Measurements from ENCODE around the gene CEP162.
"Not testable (repeated sequence)": the region's sequence is repeated elsewhere in the genome, so short reads cannot be mapped to it uniquely, and the experiment has no call there.

The CEP162 gene

GRCh38 chr6:84089081-84089480 is 138.4 kb downstream of the CEP162 start:
- Histone ChIP-seq H3K27ac (ENCODE audit: low read length) (no peak overlapping the region), H3K4me3 (ENCODE audit: low read length in 2 of 2) (no peak overlapping the region), H3K9ac (ENCODE audit: low read length in 2 of 2) (no peak overlapping the region), H3K4me1 (ENCODE audit: control insufficient read depth, insufficient read depth, low read length) (no peaks in the 10 kb centered on the region), H3K36me3 (ENCODE audit: control insufficient read depth in 2 of 2, insufficient read depth in 2 of 2, low read length in 2 of 2) (no peaks in the 10 kb centered on the region), H3K9me3 (ENCODE audit: control insufficient read depth in 2 of 2, low read length in 2 of 2) (peaks cover 0 to 5% of the 10 kb centered on the region in 2 donors), H3K27me3 (ENCODE audit: control insufficient read depth in 1 of 2, insufficient read depth in 2 of 2, low read length in 2 of 2) (no peaks in the 10 kb centered on the region)

- H3K27me3 ChIP-seq (ENCODE audit: control insufficient read depth in 1 of 2, insufficient read depth in 2 of 2, low read length in 2 of 2) = no peaks in the 10 kb centered on the region
- no peak overlapping the region for H3K9ac ChIP-seq (ENCODE audit: low read length in 2 of 2)
- no peak overlapping the region for H3K27ac ChIP-seq (ENCODE audit: low read length)
- H3K4me1 ChIP-seq (ENCODE audit: control insufficient read depth, insufficient read depth, low read length) = no peaks in the 10 kb centered on the region
- H3K36me3 ChIP-seq (ENCODE audit: control insufficient read depth in 2 of 2, insufficient read depth in 2 of 2, low read length in 2 of 2) = no peaks in the 10 kb centered on the region
- no peaks in the 10 kb centered on the region for H3K9me3 ChIP-seq (ENCODE audit: control insufficient read depth in 2 of 2, low read length in 2 of 2)
- H3K4me3 ChIP-seq (ENCODE audit: low read length in 2 of 2) = no peak overlapping the region
Measured at GRCh38 chr6:84086545-84087429, 140.7 kb downstream of the CEP162 start.

GRCh38 chr6:84086056-84086455 is 141.4 kb downstream of the CEP162 start:
- Histone ChIP-seq H3K4me3 (ENCODE audit: low read length in 2 of 2) (no peak overlapping the region), H3K4me1 (ENCODE audit: control insufficient read depth, insufficient read depth, low read length) (no peaks in the 10 kb centered on the region), H3K9ac (ENCODE audit: low read length in 2 of 2) (no peak overlapping the region), H3K27ac (ENCODE audit: low read length) (no peak overlapping the region), H3K36me3 (ENCODE audit: control insufficient read depth in 2 of 2, insufficient read depth in 2 of 2, low read length in 2 of 2) (no peaks in the 10 kb centered on the region), H3K9me3 (ENCODE audit: control insufficient read depth in 2 of 2, low read length in 2 of 2) (no peaks in the 10 kb centered on the region), H3K27me3 (ENCODE audit: control insufficient read depth in 1 of 2, insufficient read depth in 2 of 2, low read length in 2 of 2) (no peaks in the 10 kb centered on the region)

- not testable (repeated sequence) for H3K4me1 ChIP-seq (ENCODE audit: control insufficient read depth, insufficient read depth, low read length); H3K27ac ChIP-seq (ENCODE audit: low read length); H3K4me3 ChIP-seq (ENCODE audit: low read length in 2 of 2); H3K9ac ChIP-seq (ENCODE audit: low read length in 2 of 2); H3K27me3 ChIP-seq (ENCODE audit: control insufficient read depth in 1 of 2, insufficient read depth in 2 of 2, low read length in 2 of 2); H3K9me3 ChIP-seq (ENCODE audit: control insufficient read depth in 2 of 2, low read length in 2 of 2); H3K36me3 ChIP-seq (ENCODE audit: control insufficient read depth in 2 of 2, insufficient read depth in 2 of 2, low read length in 2 of 2)
Measured at GRCh38 chr6:84084705-84085104, 142.7 kb downstream of the CEP162 start.

- H3K4me1 ChIP-seq (ENCODE audit: control insufficient read depth, insufficient read depth, low read length) = no peaks in the 10 kb centered on the region
- no peak overlapping the region for H3K4me3 ChIP-seq (ENCODE audit: low read length in 2 of 2)
- H3K36me3 ChIP-seq (ENCODE audit: control insufficient read depth in 2 of 2, insufficient read depth in 2 of 2, low read length in 2 of 2) = no peaks in the 10 kb centered on the region
- no peak overlapping the region for H3K9ac ChIP-seq (ENCODE audit: low read length in 2 of 2)
- H3K9me3 ChIP-seq (ENCODE audit: control insufficient read depth in 2 of 2, low read length in 2 of 2) = no peaks in the 10 kb centered on the region
- H3K27me3 ChIP-seq (ENCODE audit: control insufficient read depth in 1 of 2, insufficient read depth in 2 of 2, low read length in 2 of 2) = no peaks in the 10 kb centered on the region
- H3K27ac ChIP-seq (ENCODE audit: low read length) = no peak overlapping the region
Measured at GRCh38 chr6:84082689-84083265, 144.7 kb downstream of the CEP162 start.

- Histone ChIP-seq H3K27me3 (ENCODE audit: control insufficient read depth in 1 of 2, insufficient read depth in 2 of 2, low read length in 2 of 2) (no peaks in the 10 kb centered on the region), H3K36me3 (ENCODE audit: control insufficient read depth in 2 of 2, insufficient read depth in 2 of 2, low read length in 2 of 2) (no peaks in the 10 kb centered on the region), H3K9me3 (ENCODE audit: control insufficient read depth in 2 of 2, low read length in 2 of 2) (no peaks in the 10 kb centered on the region), H3K27ac (ENCODE audit: low read length) (no peak overlapping the region), H3K4me3 (ENCODE audit: low read length in 2 of 2) (no peak overlapping the region), H3K9ac (ENCODE audit: low read length in 2 of 2) (no peak overlapping the region), H3K4me1 (ENCODE audit: control insufficient read depth, insufficient read depth, low read length) (no peaks in the 10 kb centered on the region)
Measured at GRCh38 chr6:84081222-84081621, 146.2 kb downstream of the CEP162 start.

GRCh38 chr6:84078335-84078734 is 149.1 kb downstream of the CEP162 start:
- no peak overlapping the region for H3K9ac ChIP-seq (ENCODE audit: low read length in 2 of 2)
- no peak overlapping the region for H3K4me3 ChIP-seq (ENCODE audit: low read length in 2 of 2)
- H3K4me1 ChIP-seq (ENCODE audit: control insufficient read depth, insufficient read depth, low read length) = no peaks in the 10 kb centered on the region
- no peak overlapping the region for H3K27ac ChIP-seq (ENCODE audit: low read length)
- H3K36me3 ChIP-seq (ENCODE audit: control insufficient read depth in 2 of 2, insufficient read depth in 2 of 2, low read length in 2 of 2) = no peaks in the 10 kb centered on the region
- H3K9me3 ChIP-seq (ENCODE audit: control insufficient read depth in 2 of 2, low read length in 2 of 2) = no peaks in the 10 kb centered on the region
- no peaks in the 10 kb centered on the region for H3K27me3 ChIP-seq (ENCODE audit: control insufficient read depth in 1 of 2, insufficient read depth in 2 of 2, low read length in 2 of 2)

GRCh38 chr6:84077645-84078044 is 149.8 kb downstream of the CEP162 start:
- H3K9me3 ChIP-seq (ENCODE audit: control insufficient read depth in 2 of 2, low read length in 2 of 2) = no peaks in the 10 kb centered on the region
- H3K27ac ChIP-seq (ENCODE audit: low read length) = no peak overlapping the region
- H3K36me3 ChIP-seq (ENCODE audit: control insufficient read depth in 2 of 2, insufficient read depth in 2 of 2, low read length in 2 of 2) = no peaks in the 10 kb centered on the region
- no peaks in the 10 kb centered on the region for H3K27me3 ChIP-seq (ENCODE audit: control insufficient read depth in 1 of 2, insufficient read depth in 2 of 2, low read length in 2 of 2)
- H3K9ac ChIP-seq (ENCODE audit: low read length in 2 of 2) = no peak overlapping the region
- no peak overlapping the region for H3K4me3 ChIP-seq (ENCODE audit: low read length in 2 of 2)
- no peaks in the 10 kb centered on the region for H3K4me1 ChIP-seq (ENCODE audit: control insufficient read depth, insufficient read depth, low read length)

- Histone ChIP-seq H3K4me3 (ENCODE audit: low read length in 2 of 2) (no peak overlapping the region), H3K27me3 (ENCODE audit: control insufficient read depth in 1 of 2, insufficient read depth in 2 of 2, low read length in 2 of 2) (no peaks in the 10 kb centered on the region), H3K9me3 (ENCODE audit: control insufficient read depth in 2 of 2, low read length in 2 of 2) (no peaks in the 10 kb centered on the region), H3K36me3 (ENCODE audit: control insufficient read depth in 2 of 2, insufficient read depth in 2 of 2, low read length in 2 of 2) (no peaks in the 10 kb centered on the region), H3K9ac (ENCODE audit: low read length in 2 of 2) (no peak overlapping the region), H3K27ac (ENCODE audit: low read length) (no peak overlapping the region), H3K4me1 (ENCODE audit: control insufficient read depth, insufficient read depth, low read length) (no peaks in the 10 kb centered on the region)
Measured at GRCh38 chr6:84074988-84075781, 152.3 kb downstream of the CEP162 start.
